K562 (cell line): ENCODE measurements around the gene RAB13. TPM values are rescaled to one million over a fixed set of nuclear protein-coding genes. Genes with fewer than 3 reads are reported as not detected.

Experiments
- CHD7 ChIP-seq: fragments of 200-600 bp; sonication (generic); IDR thresholded peaks from one replicate; pipeline ENCODE4 v1.6.1; 2012; ENCODE audit warnings: mild to moderate bottlenecking, low read depth, low read length, inconsistent platforms
- E2F3 ChIP-seq: fragments of 250-450 bp; sonication (Bioruptor Pico); IDR thresholded peaks from 2 replicates; pipeline ENCODE4 v1.4.0; 2020; ENCODE audit warnings: mild to moderate bottlenecking
- NFYB ChIP-seq: IDR thresholded peaks from 2 replicates; pipeline ENCODE4 v1.6.1; 2011; ENCODE audit warnings: mild to moderate bottlenecking, moderate library complexity; ENCODE audit not compliant: insufficient read length; ENCODE audit errors: extremely low read depth
- RBM22 ChIP-seq: fragments of 200-400 bp; formaldehyde crosslinking; IDR thresholded peaks from 2 replicates; pipeline ENCODE4 v1.6.1; 2018; ENCODE audit warnings: low read length, low read depth; ENCODE audit not compliant: poor library complexity, severe bottlenecking
- ZBTB43 ChIP-seq: sonication (generic); formaldehyde crosslinking; IDR thresholded peaks from 2 replicates; pipeline ENCODE4 v1.8.0; 2023; ENCODE audit warnings: mild to moderate bottlenecking, missing genetic modification reagents
- ZNF551 ChIP-seq: fragments of 250-450 bp; sonication (Bioruptor Pico); IDR thresholded peaks from 2 replicates; pipeline ENCODE4 v1.5.0; 2021; ENCODE audit warnings: mild to moderate bottlenecking, moderate library complexity
- polyA plus RNA-seq, 8 experiments: library from polyadenylated mRNA; depleted of rRNA in 4 of 8; stranded (reverse) in 5 of 8; unstranded in 3 of 8; fragments of >200 nt; fragmentation: Nextera tagmentation in 2 of 8; fragmentation: Illumina TruSeq in 1 of 8; extraction: Ambion mirVana in 2 of 8; extraction: Trizol in 1 of 8; gene quantifications; 2 replicates each; pipeline versions ENCODE4 v1.2.1 to v1.2.3, GENCODE V29; 2011 to 2014; ENCODE audit warnings: inconsistent platforms in 1 of 8, missing spikeins in 1 of 8
- total RNA-seq, 7 experiments: library from RNA; depleted of rRNA in 6 of 7; stranded (reverse); fragments of >200 nt in 6 of 7; fragmentation: Illumina TruSeq in 2 of 7; extraction: Trizol in 2 of 7; gene quantifications; 2 replicates each; pipeline versions ENCODE4 v1.2.1 to v1.2.3, GENCODE V29; 2011 to 2021; ENCODE audit warnings: low replicate concordance in 1 of 7

RAB13 gene
- total and polyA plus RNA-seq, 9 of the 15 experiments (the other 6 are each of a cell fraction or from before 2014, with no cell fraction given), result 22.3 to 100 (median 39.8) TPM

- TF ChIP-seq E2F3 (CRISPR knock-in tag) (no peak), ZNF551 (CRISPR knock-in tag) (no peak), CHD7 (no peak), RBM22 (peak; percentile 10), NFYB (no peak), ZBTB43 (CRISPR knock-in tag) (no peak; the same call in 1 of the 2 replicates)
Observed at GRCh38 chr1:153945795-153946621, 40.1 kb downstream of the RAB13 start (continued).
